K562 (cell line): ENCODE measurements around the gene FGFR4. TPM values are rescaled to one million over a fixed set of nuclear protein-coding genes. Genes with fewer than 3 reads are reported as not detected.
A peak's percentile ranks its signal among the peaks of the same experiment; 100 is the strongest.

Experiments used
- CBX2 ChIP-seq: fragments of 200-600 bp; sonication (generic); IDR thresholded peaks from one replicate; pipeline ENCODE4 v1.6.1; 2012; ENCODE audit warnings: mild to moderate bottlenecking, low read length, inconsistent platforms; ENCODE audit not compliant: insufficient read depth, poor library complexity, severe bottlenecking
- DNMT1 ChIP-seq: fragments of 450-650 bp; IDR thresholded peaks from 2 replicates; pipeline ENCODE4 v1.6.1; 2016; ENCODE audit warnings: antibody characterized with exemption, mild to moderate bottlenecking
- MBD2 ChIP-seq: sonication (generic); IDR thresholded peaks from 2 replicates; pipeline ENCODE4 v1.6.1; 2016; ENCODE audit warnings: low read depth, borderline replicate concordance
- NONO ChIP-seq, 2 experiments: fragments of 200-400 bp in 1 of 2; fragments of 450-650 bp in 1 of 2; formaldehyde crosslinking in 1 of 2; IDR thresholded peaks; 2 replicates each; pipeline ENCODE4 v1.6.1; 2017; ENCODE audit warnings: low read depth in 2 of 2, mild to moderate bottlenecking in 2 of 2, moderate library complexity in 2 of 2, low read length in 1 of 2
- NR1H2 ChIP-seq: sonication (generic); formaldehyde crosslinking; IDR thresholded peaks from 2 replicates; pipeline ENCODE4 v1.4.0; 2020; ENCODE audit warnings: mild to moderate bottlenecking, missing genetic modification reagents
- RBM22 ChIP-seq: fragments of 200-400 bp; formaldehyde crosslinking; IDR thresholded peaks from 2 replicates; pipeline ENCODE4 v1.6.1; 2018; ENCODE audit warnings: low read length, low read depth; ENCODE audit not compliant: poor library complexity, severe bottlenecking
- ZNF347 ChIP-seq: fragments of 450-650 bp; formaldehyde crosslinking; IDR thresholded peaks from 2 replicates; pipeline ENCODE4 v1.4.0; 2020; ENCODE audit warnings: low read depth, mild to moderate bottlenecking, moderate library complexity
- polyA plus RNA-seq, 8 experiments: library from polyadenylated mRNA; depleted of rRNA in 4 of 8; stranded (reverse) in 5 of 8; unstranded in 3 of 8; fragments of >200 nt; fragmentation: Nextera tagmentation in 2 of 8; fragmentation: Illumina TruSeq in 1 of 8; extraction: Ambion mirVana in 2 of 8; extraction: Trizol in 1 of 8; gene quantifications; 2 replicates each; pipeline versions ENCODE4 v1.2.1 to v1.2.3, GENCODE V29; 2011 to 2014; ENCODE audit warnings: inconsistent platforms in 1 of 8, missing spikeins in 1 of 8
- total RNA-seq, 7 experiments: library from RNA; depleted of rRNA in 6 of 7; stranded (reverse); fragments of >200 nt in 6 of 7; fragmentation: Illumina TruSeq in 2 of 7; extraction: Trizol in 2 of 7; gene quantifications; 2 replicates each; pipeline versions ENCODE4 v1.2.1 to v1.2.3, GENCODE V29; 2011 to 2021; ENCODE audit warnings: low replicate concordance in 1 of 7
- TF ChIP-seq, protein P1 (sequence below), 2 experiments: fragments of 150-350 bp in 1 of 2; IDR thresholded peaks; 2 replicates each; pipeline ENCODE4 v1.6.1; 2012 to 2016; ENCODE audit warnings: low read depth in 2 of 2, low read length in 2 of 2, mild to moderate bottlenecking in 1 of 2, moderate library complexity in 1 of 2
- TF ChIP-seq, protein P2 (sequence below): fragments of 250-450 bp; sonication (Bioruptor Pico); IDR thresholded peaks from 2 replicates; pipeline ENCODE4 v1.4.0; 2020; ENCODE audit warnings: mild to moderate bottlenecking
- TF ChIP-seq, protein P3 (sequence below): fragments of 450-650 bp; formaldehyde crosslinking; IDR thresholded peaks from 2 replicates; pipeline ENCODE4 v1.4.0; 2020; ENCODE audit warnings: mild to moderate bottlenecking, moderate library complexity

FGFR4 gene
- total and polyA plus RNA-seq, 9 of the 15 experiments (the other 6 are each of a cell fraction or from before 2014, with no cell fraction given) = 0.76 to 35.4 (median 7.5) TPM

DNA sequence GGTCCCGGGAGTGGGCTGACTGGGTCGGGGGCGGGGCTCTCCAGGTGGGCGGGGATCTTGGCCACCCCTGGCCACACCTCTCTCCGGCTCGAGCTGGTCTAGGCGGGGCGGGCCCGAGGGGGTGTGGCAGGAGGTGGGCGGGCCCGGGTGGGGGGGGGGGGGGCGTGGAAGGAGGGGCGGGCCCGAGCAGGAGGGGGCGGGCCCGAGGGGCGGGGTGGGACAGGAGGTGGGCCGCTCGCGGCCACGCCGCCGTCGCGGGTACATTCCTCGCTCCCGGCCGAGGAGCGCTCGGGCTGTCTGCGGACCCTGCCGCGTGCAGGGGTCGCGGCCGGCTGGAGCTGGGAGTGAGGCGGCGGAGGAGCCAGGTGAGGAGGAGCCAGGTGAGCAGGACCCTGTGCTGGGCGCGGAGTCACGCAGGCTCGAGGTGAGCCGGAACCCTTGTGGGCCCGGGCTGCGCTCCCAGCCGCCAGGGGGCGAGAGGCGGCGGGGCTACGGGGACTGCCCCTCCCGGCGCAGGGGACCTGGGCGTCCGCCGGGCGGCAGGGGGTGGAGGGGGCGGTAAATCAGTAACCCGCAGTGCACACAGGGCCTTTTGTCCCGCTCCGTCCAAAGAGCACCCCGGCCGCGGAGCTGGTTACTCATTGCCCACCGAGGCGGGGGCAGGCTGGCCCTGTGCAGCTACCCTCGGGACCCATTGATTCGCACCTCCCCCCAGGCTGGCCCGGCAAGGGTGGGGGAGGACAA lies at the start of gene FGFR4 (continued):
- TF ChIP-seq, protein P1, sequence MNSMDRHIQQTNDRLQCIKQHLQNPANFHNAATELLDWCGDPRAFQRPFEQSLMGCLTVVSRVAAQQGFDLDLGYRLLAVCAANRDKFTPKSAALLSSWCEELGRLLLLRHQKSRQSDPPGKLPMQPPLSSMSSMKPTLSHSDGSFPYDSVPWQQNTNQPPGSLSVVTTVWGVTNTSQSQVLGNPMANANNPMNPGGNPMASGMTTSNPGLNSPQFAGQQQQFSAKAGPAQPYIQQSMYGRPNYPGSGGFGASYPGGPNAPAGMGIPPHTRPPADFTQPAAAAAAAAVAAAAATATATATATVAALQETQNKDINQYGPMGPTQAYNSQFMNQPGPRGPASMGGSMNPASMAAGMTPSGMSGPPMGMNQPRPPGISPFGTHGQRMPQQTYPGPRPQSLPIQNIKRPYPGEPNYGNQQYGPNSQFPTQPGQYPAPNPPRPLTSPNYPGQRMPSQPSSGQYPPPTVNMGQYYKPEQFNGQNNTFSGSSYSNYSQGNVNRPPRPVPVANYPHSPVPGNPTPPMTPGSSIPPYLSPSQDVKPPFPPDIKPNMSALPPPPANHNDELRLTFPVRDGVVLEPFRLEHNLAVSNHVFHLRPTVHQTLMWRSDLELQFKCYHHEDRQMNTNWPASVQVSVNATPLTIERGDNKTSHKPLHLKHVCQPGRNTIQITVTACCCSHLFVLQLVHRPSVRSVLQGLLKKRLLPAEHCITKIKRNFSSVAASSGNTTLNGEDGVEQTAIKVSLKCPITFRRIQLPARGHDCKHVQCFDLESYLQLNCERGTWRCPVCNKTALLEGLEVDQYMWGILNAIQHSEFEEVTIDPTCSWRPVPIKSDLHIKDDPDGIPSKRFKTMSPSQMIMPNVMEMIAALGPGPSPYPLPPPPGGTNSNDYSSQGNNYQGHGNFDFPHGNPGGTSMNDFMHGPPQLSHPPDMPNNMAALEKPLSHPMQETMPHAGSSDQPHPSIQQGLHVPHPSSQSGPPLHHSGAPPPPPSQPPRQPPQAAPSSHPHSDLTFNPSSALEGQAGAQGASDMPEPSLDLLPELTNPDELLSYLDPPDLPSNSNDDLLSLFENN (IDR thresholded peaks at IDR 0.05; ENCODE audit: low read depth in 2 of 2, low read length in 2 of 2) = no peak
- no peak for TF ChIP-seq NR1H2
- TF ChIP-seq, protein P2, sequence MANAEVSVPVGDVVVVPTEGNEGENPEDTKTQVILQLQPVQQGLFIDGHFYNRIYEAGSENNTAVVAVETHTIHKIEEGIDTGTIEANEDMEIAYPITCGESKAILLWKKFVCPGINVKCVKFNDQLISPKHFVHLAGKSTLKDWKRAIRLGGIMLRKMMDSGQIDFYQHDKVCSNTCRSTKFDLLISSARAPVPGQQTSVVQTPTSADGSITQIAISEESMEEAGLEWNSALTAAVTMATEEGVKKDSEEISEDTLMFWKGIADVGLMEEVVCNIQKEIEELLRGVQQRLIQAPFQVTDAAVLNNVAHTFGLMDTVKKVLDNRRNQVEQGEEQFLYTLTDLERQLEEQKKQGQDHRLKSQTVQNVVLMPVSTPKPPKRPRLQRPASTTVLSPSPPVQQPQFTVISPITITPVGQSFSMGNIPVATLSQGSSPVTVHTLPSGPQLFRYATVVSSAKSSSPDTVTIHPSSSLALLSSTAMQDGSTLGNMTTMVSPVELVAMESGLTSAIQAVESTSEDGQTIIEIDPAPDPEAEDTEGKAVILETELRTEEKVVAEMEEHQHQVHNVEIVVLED (CRISPR knock-in tag) = no peak
- TF ChIP-seq DNMT1 = no peak
- no peak for TF ChIP-seq MBD2
- TF ChIP-seq NONO (IDR thresholded peaks at IDR 0.05; ENCODE audit: low read depth in 2 of 2, low read length in 1 of 2) = peak in 1 of 2 experiments; percentile 46; a peak in 1 of 4 replicates
- TF ChIP-seq, protein P3, sequence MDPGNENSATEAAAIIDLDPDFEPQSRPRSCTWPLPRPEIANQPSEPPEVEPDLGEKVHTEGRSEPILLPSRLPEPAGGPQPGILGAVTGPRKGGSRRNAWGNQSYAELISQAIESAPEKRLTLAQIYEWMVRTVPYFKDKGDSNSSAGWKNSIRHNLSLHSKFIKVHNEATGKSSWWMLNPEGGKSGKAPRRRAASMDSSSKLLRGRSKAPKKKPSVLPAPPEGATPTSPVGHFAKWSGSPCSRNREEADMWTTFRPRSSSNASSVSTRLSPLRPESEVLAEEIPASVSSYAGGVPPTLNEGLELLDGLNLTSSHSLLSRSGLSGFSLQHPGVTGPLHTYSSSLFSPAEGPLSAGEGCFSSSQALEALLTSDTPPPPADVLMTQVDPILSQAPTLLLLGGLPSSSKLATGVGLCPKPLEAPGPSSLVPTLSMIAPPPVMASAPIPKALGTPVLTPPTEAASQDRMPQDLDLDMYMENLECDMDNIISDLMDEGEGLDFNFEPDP (CRISPR knock-in tag) = no peak
- TF ChIP-seq CBX2 = no peak
- peak; percentile 77 for TF ChIP-seq RBM22
- TF ChIP-seq ZNF347 (CRISPR knock-in tag) = no peak
